HG03378 (cell line): ENCODE data around the gene PGP.

Source experiments
- ATAC-seq: cut with Tn5 transposase; IDR thresholded peaks from one replicate; pipeline ENCODE4 v1.9.1; 2021; ENCODE audit warnings: mild to moderate bottlenecking, moderate library complexity; ENCODE audit not compliant: unreplicated experiment

PGP gene

DNA sequence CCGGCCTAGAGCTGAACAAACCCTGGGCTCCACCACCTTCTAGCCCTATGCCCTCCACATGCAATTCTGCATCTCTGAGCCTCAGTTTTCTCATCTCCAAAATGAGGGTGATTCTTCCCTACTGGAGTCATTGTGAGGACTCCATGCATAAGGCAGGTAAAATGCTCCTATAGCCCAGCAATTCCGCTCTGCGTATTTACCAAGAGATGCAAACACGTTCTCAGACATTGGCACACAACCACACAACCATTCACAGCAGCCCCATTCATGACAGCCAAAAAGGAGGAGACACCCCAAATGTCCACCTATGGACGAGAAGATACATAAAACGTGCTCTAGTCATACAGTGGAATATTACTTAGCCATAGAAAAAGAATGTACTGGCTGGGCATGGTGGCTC, 14.3 kb downstream of the PGP start:
- no peak for ATAC-seq

DNA sequence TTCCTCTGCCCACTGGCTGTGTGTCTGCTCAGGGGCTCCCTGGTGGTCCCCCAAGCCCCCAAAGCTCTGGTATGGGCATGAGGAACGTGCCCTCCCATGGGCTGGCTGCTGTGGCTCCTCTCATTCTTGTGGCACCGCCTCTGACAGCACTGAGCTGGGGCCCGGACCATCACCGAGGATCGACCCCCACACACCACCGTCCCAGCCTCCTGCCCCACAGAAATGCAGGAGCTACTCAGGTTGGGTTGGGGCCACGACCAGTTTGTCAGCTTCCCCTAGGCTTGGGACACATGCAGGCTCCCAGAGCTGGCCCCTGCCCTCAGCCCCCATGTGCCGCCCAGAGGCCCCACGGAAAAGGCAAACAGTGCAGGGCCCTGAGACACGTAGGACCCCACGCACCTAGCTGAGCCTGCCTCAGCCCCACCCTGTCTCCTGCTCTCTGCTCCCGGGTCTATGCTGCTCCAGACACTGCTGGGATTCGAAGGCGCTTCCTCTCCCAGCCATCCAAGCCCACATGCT, 15.0 kb downstream of the PGP start:
- no peak for ATAC-seq

DNA sequence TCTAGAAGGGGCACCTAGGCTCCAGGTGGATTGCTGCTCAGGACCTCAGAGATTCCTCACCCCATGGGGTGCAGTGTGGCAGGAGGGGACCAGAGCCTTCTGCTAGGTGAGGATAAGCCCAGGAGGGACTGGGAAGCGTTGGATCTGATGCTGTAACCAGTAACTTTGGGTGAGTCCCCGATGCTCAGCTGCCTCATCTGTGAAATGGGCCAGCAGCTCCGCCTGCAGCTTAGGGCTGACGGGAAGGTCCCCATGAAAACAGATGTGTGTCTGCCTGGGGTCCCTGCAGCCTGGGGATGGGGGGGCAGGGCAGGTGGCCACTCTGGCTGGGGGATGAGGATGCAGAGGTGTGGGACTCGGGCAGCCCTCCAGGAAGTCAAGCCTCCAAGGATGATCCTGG, 15.5 kb downstream of the PGP start:
- no peak for ATAC-seq

DNA sequence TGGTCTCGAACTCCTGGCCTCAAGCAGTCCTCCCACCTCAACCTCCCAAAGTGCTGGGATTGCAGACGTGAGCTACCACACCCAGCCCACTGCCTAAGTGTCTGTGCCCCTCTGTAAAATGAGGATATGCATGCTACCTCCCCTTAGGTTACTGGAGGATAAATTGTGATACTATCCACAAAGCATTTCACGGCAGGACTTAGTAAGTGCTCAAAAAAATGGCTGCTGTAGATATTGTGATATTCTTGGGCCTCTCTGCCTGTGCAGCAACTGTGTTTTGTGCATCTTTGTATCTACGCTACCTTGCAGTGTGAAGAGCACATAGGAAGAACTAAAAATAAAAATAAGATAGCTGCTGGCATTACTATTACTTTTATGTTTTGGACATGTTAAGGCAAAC, 16.4 kb downstream of the PGP start:
- no peak for ATAC-seq

DNA sequence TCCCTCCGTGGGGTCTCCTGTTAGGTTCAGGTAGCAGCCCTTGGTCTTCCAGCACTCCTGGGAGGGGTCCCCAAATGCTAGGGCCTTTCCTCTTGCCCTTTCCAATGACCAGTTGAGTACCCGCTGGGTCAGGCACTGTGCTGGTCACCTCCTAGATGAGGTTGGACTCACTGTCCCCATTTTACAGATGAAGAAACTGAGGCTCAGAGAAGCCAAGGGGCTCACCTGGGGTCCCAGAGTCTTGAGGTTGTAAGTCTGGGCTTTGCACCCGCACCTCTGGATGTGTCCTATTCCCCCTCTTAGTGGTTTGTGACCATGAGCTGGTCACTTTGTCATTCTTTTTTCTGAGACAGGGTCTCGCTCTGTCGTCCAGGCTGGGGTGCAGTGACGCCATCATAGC, 16.9 kb downstream of the PGP start:
- no peak for ATAC-seq

DNA sequence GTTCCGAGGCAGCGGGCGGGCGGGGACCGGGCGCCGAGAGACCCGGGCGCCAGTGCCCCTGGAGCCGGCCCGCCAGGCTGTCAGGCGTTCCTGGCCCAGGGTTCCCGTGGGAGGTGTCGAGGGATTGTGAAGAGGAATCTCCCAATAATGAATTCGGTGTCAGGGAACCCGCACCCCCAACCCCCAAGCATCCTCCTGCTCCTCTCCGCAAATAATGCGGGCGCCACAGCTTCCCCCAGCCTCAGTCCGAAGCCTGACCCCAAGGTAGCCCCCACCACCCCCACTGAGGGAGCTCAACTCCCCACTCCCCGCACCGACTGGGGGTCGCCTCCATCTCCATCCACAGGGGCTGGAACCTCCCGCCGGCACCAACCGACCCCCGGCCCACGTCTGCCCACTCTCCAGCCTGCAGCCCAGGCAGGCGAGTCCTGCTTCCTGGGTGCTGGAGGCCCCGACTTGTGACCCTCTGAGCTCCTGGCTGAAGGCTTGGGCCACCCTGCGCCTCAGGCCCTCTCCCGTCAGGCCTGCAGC, 17.6 kb downstream of the PGP start:
- no peak for ATAC-seq

DNA sequence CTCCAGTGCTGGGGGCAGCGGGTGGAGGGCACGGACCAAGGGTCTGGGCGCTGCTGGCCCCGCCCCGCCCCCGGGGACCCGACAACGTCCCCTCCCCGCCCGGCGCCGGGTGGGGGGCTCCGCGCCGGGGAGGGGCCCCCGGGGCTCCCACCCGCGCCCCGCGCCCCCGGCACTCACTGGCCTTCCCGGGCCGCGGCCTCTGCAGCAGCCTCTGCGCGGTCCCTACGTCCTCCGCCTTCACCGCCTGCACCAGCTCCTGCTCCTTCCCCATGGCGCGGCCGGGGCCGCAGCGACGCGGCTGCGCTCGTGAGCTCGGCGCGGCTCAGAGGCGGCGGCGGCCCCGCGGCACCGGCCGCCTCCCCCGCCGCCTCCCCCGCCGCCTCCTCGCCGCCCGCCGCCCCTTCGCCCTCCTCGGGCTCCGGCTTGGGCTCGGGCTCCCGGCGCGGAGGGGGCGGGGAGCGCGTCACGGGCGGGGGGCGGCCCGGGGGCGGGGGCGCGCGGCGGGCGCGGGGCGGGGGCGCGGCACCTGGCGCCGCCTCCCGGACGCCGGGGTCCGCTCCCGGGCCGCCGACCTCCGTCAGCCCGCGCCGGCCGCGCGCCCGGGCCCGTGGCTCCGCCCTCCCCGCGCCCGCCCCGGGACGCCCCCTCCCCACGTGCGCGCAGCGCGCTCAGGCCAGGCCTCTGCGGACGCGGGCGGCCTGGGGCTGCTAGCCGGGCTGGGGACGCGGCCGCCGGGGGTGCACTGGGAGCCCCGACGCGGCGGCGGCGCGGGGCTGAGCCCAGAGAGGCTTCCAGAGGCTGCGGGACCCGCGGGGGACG, 18.3 kb downstream of the PGP start, which contains the start of gene CASKIN1:
TSS of gene CASKIN1 (minus strand) at position 444 of the 819 bp plus-strand sequence. CDS start at position 271, 173 bp downstream.
- no peak for ATAC-seq

DNA sequence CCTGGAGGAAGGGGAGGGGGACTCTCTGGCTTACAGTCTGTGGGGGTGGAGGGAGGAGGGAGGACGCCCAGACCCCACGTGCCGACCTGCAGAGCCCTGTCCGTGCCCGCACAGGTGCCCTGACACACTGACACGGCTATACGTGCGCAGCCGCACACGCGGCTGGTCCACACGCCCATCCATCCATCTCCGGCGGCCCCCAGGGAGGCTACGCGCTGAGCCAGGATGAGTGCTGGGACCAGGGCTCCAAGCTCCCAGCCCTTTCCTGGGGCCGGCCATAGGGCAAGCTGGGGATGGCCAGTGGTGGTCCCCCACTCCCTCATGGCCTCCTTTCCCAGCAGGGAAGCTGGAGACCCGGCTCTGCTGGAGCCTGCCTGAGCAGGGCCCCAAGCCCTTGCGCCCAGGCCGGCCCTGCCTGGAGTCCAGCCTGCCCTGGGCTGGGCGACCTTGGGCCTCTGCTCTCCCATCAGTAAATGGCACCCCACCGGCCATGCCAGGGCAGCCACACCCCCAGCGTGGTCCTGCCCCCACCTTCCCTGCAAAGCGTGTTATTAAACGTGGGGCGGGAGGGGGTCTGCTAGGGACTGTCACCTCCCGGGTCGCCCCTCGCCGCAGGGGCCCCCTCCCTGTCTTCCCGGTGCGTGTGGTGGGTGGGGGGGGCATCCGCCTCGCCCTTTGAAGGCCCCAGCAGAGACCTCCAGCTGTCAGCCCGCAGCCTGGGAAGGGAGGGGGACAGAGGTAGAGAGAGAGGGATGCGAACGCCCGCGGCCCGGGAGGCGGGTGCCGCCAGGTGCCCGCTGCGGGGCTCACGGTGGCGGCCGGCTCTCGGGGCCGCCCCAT, 19.1 kb downstream of the PGP start:
- ATAC-seq, result no peak

DNA sequence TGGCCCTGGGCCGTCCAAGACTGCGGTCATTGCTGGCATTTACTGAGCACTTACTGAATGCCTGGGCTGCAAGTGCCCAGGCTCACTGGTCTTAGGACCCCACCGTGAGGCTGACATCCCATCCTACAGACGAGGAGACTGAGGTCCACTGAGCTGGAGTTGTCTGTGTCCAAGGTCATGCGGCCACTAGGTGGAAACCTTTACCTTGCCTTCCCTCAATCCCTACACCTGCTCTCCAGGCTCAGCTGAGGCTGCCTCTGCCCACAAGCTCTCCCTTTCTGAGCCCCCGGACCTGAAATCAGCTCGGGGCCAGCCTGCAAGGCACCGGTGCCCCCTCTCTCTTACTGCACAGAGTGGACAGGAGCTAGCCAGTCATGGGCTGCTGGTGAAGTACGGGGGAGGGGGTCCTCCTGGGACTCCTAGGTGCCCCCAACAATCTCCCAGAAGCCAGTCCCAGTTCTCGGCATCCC, 19.8 kb downstream of the PGP start:
- ATAC-seq, result no peak

DNA sequence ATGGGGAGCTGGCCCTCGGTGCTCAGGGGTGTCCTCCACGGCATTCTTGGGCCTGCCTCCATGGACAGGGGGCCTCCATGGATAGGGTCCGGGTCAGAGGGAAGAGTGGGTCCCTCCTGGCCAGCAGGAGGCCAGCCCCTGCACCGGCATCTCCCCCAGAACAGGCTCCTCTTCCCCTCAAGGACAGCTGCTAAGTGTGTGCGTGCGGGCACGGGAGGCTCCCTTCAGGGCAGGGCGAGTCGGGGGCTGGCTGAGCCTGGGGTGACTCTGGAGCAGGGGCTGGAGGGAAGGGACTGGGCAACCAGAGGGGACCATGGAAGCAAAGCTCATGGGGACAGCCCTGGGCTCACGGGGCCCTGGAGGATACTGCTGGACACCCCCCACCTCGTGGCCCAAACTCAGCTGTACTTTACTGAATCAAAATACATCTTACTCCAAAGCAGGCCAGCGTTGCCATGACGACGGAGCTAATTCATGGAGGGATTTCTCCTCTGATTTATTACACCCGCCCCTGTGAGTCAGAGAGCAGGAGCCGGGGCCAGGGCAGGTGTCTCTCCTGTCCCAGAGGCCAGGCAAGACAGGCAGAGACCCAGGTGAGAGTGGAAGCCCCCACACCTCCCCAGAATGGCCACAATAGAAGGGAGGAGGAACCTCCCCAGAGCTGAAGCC, 20.3 kb downstream of the PGP start:
- ATAC-seq, result no peak

DNA sequence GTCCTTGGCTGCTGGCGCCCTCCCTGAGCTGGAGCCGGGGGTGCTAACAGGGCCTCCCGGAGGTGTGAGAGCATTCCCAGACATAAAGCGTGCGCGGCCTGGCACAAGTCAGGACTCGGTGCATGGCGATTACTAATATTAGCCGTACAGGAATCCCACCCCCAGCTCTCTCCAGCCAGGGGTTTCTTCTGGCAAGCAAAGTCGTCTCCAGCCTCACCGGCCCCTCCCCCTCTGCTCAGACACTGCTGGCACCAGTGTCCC, 23.3 kb downstream of the PGP start:
- ATAC-seq, result no peak

DNA sequence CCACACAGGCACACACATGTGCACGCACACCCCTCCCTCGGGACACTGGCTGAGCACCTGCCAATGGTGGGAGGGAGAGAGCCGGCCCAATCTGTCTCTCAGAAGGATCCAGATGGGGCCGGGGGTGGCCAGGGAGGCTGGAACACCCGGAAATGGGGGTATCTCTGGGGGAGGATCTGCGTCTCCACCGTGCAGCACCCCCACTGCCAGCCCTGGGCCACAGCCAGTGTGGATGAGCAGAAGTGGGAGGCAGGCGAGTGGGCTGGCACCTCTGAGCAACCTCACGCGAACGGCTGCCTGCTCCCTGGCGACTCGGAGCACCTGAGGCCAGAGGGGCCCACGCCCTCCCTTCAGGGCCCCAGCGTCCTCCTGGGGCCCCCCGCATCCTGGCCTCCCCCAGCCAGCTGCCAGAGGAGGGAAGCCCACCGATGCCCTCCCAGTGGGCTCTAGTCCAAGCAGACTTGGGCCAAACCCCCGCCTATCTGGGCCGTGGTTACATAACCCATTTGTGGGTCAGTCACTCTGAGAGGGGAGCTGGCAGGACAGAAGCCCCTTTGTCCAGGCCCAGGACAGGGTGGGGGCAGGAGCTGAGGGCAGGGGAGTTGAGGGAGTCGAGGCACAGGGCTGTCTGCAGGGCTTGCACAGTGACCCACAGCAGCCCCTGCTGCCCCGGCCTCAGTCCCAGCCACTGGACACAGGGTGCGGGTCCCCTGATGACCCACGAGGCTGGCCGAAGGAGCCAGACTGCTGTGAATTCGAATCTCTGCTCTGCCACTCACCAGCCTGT, 23.8 kb downstream of the PGP start:
- ATAC-seq, result no peak

DNA sequence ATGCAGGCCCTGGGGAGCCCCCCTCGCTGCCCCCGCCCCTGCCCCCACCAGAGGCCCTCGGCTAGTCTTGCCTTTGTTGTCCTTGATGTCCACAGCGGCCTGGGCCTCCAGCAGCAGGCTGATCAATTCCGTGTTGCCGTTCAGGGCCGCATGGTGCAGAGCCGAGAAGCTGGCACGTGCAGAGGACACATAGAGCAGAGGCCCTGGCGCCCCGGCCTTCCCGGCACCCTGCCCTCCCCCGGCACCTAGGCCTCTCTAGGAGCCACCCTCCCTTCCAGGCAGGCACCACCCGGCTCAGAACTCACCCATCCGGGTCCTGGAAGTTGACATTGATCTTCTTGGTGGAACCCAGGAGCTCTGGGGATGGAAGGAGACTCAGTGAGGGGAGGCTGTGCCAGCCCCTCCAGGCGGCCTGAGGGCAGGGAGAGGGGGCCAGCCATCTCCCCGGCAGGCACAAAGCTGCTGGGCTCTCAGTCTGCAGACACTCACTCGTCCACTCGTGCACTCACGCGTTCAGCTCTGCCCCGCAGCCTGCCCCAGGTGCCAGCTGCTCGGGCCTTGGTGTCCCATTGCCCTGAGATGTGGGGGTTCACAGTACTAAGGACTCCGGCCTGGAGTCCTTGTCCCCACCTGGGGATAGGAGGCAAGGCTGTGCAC, 24.5 kb downstream of the PGP start:
- ATAC-seq, result no peak

DNA sequence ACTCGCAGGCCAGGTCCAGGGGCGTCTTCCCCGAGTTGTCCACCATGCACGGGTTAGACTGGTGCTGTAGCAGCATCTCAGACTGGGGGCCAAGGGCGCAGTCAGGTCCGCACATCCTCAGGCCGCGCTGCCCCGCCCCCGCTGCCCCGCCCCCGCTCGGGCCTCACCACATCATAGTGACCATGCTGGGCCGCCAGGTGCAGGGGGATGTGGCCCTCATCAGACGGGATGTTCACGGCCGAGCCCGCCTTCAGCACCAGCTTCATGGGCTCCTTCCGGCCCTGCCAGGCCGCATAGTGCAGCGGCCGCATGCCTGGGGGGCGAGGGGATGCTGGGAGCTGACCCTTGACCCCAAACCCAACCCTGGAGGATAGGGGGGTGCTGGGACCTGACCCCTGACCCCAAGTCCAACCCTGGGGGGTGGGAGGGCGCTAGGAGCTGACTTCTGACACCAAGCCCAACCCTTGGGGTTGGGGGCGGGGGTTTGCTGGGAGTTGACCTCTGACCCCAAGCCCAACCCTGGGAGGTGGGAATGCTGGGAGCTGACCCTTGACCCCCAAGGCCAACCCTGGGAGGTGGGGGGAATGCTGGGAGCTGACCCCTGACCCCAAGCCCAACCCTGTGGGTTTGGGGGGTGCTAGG, 25.3 kb downstream of the PGP start:
- ATAC-seq, result no peak

DNA sequence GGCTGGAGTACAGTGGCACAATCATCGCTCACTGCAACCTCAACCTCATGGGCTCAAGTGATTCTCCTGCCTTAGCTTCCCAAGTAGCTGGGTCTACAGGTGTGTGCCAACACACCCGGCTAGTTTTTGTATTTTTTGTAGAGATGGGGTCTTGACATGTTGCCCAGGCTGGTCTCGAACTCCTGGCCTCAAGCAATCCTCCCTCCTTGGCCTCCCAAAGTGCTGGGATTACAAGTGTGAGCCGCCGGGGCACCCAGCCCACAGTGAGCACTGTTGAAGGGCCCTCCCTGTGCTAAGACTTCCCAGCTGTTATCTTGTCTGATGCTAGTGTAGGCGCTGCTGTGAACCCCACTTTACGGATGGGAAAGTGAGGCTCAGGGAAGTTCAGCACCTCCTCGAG, 26.2 kb downstream of the PGP start:
- no peak for ATAC-seq

DNA sequence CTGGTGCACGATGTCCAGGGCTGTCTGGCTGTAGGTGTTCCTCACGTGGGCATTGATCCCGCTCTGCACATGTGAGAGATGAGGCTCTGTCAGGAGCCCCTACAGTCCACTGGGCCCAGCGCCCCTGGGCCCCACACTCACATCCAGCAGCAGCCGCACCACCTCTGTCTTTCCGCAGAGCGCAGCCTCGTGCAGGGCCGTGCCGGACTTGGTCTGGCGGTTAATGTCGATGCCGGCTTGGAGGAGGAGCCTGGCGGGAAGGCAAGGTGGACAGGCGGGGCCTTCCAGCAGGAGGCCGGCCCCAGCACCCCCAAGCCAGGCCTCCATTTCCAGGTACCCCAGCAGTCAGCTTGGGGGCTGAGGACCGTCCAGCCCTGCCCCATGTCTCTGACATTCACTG, 27.4 kb downstream of the PGP start:
- no peak for ATAC-seq

DNA sequence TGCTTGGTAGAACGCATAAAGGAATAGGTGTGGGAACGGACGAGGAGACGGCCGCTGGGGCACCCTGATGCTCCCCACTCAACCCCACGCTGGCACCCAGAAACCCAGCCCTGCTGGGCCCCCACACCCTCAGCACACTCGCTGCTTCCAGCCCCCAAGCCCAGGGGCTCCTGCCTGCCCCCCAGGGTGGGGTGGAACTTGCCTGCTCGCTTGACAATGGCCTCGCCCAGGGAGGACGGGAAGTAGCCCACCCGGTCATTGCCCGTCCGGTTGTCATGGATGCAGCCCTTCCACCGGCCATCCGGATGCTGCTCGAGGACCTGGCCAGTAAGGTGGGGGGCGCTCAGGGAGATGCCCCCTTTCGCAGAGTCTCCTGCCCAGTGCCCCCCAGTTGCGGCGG, 28.1 kb downstream of the PGP start:
- no peak for ATAC-seq

DNA sequence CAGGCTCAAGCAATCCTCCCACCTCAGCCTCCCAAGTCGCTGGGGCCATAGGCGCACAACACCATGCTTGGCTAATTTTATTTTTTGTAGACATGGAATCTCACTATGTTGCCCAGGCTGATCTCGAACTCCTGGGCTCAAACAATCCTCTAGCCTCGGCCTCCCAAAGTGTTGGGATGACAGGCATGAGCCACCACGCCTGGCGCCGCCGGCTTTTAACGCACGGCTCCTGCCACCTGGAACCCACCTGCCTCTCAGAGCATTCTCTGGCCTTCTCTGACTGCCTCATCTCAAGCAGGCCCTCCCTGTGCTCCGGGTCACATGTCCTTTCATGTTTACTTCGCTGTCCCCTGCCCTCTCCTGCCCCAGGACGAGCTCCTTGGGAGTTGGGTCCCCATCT, 28.6 kb downstream of the PGP start:
- ATAC-seq, result no peak

DNA sequence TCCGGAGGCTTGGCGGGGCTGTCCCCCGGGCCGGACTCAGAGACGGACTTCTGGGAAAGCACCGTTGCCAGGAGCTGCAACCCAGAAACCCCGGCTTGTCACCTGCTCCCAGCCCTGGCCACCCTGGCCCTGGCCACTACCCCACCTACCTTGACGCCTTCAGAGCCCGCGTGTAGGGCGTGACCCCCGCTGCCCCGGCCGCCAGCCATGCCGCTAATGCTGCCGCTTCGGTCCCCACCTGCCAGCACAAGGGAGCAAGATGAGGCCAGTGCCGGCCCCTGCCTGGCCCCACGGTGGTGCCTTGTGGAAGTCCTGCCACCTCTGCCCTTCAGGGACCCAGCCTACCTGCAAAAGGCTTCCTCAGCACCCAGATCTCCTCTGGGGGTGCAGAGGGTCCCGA, 29.7 kb downstream of the PGP start:
- no peak for ATAC-seq

DNA sequence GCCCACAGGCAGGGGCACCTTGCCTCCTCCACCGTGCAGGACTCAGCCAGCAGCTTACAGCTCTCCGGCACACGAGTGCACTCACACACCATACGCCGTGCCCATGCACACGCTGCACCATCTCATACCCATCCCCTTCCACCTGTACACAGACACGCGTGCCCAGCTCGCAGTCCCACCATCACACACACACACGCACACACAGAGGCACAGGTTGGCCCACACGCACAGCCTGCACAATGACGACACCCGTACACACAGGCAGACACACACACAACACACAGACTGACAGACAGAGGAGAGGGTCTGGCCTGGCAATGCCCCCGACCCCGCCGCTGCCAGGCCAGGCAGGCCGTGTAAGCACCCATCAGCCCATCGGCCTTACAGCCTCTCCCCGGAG, 30.3 kb downstream of the PGP start:
- no peak for ATAC-seq
